GM20000 (cell line): ENCODE measurements around the gene FBXO45.

ENCODE experiments used
- DNase-seq: peaks from one replicate; pipeline ENCODE4 v3.0.0; 2012; ENCODE audit warnings: low spot score
- CTCF ChIP-seq: IDR thresholded peaks from 2 replicates; pipeline ENCODE4 v1.5.1; 2012; ENCODE audit warnings: mild to moderate bottlenecking, control low read depth; ENCODE audit errors: extremely low read depth, missing control alignments

Gene FBXO45

DNA sequence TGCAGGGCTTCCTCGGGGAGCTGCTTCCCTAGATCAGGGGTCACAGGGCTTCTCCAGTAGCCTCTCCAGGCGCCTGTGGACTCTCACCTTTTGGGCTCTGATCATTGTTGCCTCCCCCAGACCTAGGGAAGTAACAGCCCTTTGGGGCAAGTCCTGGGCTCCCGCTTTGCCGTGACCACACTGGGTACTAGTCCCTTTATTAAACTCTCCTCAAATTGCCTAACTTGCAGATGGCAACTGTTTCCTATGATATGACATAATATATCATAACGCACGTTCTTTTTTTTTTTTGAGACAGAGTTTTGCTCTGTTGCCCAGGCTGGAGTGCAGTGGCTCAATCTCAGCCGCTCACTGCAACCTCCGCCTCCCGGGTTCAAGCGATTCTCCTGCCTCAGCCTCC lies 53.2 kb downstream of the FBXO45 start:
- DNase-seq, result no peak
- no peak for TF ChIP-seq CTCF

GRCh38 chr3:196624067-196624790 lies 55.8 kb downstream of the FBXO45 start:
- DNase-seq, result peak; percentile 51
- no peak for TF ChIP-seq CTCF

GRCh38 chr3:196624907-196625306 lies 56.4 kb downstream of the FBXO45 start:
- no peak for TF ChIP-seq CTCF
- no peak for DNase-seq

DNA sequence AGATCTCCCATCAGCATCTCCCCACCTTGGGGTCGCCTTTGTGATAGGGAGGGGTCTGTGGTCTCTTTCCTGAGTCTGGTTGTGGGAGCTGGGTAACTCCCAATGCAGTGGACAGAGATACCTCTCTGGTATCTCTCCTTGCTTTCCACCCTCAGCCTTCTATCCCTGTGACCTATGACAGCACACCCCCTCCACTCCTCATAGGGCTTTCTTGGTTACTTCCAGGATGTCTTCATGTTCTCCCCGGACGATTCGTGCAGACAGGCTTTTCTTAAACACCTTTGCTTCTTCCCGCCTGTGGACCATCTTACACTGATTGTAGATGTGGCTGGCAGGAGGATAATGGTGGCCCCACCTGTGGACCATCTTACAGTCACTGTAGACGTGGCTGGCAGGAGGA lies 56.9 kb downstream of the FBXO45 start:
- no peak for DNase-seq
- TF ChIP-seq CTCF, result no peak

- no peak for DNase-seq
- TF ChIP-seq CTCF, result no peak
These were observed 59.4 kb downstream of the FBXO45 start for GRCh38 chr3:196627918-196628231.

DNA sequence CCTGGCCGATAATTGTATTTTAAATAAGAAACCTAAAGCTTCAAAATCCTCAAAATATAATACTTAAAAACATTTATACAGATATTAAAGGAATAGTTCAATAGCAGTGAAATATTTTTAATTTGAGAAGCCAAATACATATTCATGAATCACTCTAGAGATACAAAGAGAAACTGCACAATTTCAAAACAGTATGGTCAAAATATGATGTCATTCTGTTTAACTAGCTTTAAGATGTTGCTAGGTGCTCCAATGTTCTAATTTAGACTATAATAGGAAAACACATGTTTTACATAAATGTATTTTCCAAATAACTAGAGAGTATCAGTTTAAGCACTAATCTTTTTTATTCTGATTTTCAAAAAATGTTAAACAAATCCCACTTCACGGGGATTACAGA lies 60.8 kb downstream of the FBXO45 start:
- no peak for DNase-seq
- TF ChIP-seq CTCF, result no peak

- no peak for DNase-seq
- no peak for TF ChIP-seq CTCF
These were observed 63.2 kb downstream of the FBXO45 start for GRCh38 chr3:196631682-196632045.
